HG02840 (cell line): ENCODE data around the gene CDR2.

ENCODE experiments used
- ATAC-seq: cut with Tn5 transposase; IDR thresholded peaks from one replicate; pipeline ENCODE4 v1.9.1; 2021; ENCODE audit warnings: mild to moderate bottlenecking, moderate library complexity, moderate number of reproducible peaks; ENCODE audit not compliant: unreplicated experiment, low FRiP score

CDR2 gene

DNA sequence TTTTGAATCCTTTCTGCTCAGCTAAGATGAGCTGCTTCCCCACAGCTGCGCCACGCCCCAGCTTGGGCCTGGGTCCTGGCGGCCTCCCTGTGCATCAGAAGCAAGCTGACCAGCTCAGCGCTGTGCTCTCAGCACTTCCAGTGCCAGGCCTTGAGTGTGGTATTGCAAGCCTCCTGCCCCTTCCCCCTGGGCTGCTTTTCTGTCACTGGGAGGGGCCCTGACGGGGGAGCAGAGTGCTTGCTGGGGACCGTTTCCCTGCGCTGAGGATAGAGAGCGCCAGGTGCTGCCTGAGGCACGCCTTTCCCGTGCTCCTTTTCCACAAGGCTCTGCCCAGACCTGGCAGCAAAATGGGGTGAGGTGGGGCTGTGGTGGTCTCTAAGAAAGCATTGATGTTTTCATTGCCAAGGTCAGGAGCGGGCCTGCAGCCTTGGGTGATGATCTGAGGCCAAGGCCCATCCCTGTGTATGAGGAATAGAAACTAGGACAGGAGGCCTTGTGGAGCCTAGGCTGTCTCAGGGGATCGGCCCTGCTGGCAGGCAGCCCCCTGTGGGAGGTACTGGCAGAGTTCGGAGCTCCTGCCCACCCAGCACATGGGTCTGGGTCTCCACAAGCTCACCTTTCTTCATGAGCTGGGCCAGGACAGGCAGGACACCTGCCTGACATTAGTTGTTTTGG lies 47.5 kb downstream of the CDR2 start:
- no peak for ATAC-seq

DNA sequence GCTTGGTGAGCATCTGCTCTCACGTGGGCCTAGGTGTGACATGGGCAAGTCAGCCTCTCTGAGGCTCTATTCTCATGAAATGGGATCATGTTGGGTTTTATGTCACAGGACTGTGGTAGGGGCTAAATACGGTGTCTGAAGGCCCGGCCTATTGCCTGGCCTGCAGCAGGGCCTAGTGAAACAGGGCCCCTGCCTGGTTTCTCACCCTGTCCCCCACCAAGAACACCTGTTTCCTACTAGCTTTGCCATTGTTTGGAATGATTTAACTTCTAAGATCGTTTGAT lies 48.1 kb downstream of the CDR2 start:
- no peak for ATAC-seq

DNA sequence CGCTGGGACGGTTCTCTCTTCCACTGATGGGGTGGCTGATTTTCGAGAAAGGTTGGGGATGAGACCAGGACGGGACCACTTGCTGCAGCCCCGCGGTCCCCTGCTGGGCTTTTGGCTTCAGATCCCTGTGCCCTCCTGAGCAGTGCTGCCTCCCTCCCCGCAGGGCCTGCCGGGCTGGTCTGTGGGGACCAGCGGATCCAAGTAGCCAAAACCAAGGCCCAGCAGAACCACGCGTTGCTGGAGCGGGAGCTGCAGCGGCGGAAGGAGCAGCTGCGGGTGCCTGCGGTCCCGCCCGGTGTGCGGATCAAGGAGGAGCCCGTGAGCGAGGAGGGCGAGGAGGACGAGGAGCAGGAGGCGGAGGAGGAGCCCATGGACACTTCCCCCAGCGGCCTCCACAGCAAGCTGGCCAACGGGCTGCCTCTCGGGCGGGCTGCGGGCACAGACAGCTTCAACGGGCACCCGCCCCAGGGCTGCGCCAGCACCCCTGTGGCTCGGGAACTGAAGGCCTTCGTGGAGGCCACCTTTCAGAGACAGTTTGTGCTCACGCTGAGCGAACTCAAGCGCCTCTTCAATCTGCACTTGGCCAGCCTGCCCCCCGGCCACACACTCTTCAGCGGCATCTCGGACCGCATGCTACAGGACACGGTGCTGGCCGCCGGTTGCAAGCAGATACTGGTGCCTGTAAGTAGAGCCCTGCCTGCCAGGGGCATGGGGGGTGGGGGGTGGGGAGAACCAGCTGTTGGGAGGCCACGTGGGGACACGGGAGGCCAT lies 48.6 kb downstream of the CDR2 start:
- ATAC-seq: no peak

DNA sequence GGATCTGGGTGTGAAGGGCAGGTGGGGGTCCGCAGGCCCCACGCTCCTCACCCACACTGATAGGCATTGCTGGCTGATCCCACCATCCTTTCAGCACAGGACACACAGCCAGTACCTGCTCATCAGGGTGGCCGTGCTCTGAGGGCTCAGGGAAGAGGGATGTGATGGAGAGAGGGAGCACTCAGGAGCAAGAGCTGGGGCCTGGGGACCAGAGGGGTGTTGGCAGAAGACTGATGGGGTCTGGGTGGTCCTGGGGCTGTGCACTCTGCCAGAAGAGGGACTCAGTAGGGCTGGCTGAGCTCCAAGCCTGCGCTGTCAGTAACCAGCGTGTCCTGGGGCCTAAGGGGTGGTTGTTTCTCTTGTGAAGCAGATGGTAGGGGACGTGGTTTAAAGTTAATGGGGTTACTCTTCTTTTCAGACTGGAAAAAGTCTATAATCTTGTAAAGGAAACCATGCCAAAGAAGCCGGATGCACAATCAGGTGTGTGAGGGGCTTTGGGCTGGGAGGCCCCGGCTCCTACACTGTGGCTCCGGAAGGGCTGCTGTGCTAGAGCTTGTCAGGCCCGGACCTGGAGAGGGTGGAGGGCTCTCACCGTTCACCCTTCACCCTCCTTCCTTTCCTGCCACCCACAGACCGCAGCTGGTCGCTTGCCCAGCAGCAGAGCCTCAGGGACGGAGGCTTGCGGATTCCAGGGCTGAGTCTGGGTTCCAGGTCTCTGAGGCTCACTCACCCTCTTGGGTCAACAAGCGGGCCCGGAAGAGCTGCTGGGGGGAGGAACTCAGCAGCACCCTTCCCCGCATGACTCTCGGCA lies 49.4 kb downstream of the CDR2 start:
- ATAC-seq: no peak

DNA sequence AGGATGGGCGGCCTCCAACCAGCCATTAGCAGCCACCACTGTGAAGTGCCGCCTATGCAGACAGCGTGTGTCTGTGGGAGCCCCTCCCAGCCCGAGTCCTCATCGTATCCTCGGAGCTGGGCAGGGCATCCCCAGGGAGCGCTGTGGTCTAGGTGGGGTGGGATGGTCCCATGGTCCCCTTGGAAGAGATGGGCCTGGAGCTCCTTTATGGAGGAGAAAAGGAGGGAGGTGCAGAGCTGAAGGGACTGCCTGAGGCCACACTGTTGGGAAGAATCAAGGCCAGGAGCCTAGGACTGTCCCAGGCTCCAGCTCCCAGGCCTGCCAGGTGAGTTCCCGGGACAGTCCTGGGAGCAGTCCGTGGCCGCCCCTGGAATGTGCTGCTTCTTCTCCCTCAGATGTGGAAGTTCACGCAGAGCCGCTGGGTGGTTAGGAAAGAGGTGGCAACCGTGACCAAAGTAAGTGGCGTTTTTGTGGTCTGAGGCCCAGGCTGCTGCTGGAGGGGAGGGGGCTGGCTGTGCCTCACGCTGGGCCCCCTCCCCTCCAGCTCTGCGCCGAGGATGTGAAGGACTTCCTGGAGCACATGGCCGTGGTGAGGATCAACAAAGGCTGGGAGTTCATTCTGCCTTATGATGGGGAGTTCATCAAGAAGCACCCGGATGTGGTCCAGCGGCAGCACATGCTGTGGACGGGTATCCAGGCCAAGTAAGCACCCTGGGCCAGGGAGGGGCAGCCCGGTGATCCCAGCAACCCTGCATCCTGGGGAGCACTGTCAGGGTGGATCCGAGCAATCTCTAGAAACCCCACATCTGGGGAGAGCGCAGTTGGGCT lies 50.2 kb downstream of the CDR2 start:
- no peak for ATAC-seq

DNA sequence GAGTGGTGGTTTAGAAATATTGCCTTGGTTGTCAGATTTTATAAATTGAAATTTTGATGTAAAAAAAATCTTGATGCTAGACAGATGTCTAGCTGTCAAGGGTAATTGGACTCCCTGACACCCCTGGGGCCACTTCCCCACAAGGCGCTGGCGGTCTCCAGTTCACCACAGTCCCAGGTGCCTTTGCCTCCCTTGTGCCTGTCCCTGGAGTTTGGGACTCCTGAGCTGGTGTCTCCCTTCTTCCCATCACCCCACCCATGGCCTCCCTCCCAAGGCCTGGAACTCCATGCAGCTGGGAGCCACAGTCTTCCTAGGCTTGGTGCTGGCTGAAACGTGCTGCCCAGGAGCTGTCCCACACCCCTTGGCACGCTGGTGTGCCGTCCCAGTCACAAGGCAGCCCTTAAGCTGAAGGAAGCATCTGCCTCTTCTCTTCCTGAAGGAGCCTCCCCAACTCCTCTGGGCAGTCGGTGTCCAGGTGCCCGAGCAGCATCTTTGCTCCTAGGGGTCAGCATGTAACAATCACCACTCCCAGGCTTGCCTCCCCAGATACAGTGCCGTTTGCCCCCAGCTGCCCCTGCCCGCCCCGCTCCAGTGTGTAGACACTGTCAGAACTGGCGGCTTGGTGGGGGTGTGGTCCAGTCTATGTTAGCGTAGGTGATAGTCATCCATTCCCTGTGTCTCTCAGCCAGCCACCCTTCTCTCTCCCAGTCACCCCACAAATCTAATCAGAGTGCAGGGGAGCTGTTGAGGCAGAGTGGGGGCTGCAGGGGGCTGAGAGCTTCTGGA lies 51.1 kb downstream of the CDR2 start:
- ATAC-seq: no peak

DNA sequence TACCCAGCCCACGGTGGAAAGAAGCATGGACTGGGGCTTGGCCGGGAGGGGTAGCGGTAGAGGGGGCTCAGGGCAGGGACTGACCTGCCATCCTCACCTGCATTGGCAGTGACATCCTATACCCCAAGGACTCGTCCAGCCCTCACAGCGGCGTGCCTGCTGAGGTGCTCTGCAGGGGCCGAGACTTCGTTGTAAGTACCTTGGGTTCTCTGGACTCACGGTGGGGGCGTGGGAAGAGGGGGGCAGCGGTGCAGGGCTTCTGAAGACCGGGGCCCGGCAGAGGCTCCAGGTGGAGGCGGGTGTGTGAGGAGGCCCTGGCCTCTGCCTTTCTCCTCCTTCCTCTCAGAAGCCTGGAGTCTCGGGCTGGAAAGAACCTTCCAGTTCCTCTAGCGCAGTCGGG lies 51.7 kb downstream of the CDR2 start:
- ATAC-seq: no peak

DNA sequence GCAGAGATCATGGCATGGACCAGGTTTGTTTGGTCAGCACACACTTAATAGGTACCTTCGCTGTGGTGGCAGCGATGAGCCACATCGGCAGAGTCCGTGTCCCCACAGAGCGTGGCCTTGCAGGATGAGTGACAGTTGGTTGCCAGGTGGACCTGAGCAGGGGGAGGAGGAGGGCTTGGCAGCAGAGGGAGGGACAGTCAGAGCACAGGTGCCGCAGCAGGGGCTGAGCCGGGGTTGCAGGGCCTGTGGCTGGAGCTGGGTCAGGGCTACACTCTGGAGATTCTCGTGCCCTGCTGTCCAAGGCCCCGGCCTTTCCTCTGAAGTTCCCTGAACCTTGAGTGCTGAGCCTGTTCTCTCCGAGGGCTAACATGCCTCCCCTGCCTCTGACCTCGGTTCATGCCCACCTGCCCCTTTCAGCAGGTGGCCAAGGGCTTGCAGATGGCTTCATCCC lies 52.4 kb downstream of the CDR2 start:
- no peak for ATAC-seq

DNA sequence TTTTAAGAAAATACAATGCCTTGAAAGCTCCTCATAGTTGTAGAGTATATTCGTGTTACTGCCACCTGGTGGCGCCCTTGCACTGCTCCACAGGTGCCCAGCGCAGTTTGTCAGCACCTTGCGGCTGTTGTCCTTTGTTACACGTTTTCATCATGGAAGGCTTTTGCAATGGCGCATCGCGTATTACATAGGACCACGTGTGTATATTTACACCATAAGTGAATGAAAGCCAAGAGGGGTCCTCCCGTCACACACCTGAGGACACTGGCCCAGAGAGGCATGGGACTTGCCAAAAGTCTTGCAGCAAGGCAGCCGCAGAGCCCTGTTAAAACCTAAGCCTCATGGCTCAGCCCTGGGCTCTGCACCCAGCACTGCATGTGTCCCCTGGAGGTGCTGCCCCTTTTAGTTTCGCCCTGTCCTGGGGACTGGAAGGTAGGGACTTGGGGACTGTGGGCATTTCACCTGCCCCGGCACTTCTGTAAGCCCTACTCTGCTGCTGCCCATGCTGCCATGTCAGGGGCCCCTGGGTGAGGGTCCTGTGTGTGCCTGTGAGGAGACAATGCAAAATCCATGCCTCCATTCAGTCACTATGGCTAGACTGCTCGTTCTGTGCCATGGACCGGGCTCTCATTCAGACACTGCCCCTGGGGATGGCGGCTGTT lies 52.9 kb downstream of the CDR2 start:
- no peak for ATAC-seq

DNA sequence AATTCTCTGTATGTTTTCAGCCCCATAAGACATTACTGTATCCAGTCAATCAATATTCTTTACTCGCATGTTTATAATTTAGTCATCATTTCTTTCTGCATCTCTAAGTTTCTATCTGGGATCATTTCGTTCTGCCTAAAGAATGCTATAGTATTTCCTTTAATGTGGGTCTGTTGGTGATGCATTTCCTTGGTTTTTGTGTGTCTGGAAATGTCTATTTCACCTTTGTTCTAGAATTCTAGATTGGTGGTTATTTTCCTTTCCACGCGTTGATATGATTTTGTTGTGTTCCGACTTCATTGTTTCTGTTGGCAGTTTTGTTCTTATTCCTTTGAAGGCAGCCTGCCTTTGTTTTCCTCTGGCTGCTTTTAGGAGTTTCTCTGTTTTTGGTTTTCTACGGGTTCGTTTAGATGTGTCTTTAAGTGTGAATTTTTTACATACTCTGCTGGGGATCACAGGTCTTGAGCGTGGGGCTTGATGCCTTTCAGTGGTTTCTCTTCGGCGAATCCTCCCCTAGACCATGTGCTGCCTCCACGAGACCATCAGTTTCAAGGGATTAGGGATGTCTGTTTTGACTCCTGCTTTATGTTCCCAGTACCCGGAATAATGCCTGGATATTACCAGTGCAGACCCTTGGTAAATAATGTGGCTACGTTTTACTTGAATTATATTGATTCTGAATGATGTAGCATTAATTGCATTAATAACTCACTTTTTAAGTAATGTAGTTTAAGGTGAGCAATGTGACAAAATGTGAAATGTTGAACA lies 53.7 kb downstream of the CDR2 start:
- no peak for ATAC-seq

DNA sequence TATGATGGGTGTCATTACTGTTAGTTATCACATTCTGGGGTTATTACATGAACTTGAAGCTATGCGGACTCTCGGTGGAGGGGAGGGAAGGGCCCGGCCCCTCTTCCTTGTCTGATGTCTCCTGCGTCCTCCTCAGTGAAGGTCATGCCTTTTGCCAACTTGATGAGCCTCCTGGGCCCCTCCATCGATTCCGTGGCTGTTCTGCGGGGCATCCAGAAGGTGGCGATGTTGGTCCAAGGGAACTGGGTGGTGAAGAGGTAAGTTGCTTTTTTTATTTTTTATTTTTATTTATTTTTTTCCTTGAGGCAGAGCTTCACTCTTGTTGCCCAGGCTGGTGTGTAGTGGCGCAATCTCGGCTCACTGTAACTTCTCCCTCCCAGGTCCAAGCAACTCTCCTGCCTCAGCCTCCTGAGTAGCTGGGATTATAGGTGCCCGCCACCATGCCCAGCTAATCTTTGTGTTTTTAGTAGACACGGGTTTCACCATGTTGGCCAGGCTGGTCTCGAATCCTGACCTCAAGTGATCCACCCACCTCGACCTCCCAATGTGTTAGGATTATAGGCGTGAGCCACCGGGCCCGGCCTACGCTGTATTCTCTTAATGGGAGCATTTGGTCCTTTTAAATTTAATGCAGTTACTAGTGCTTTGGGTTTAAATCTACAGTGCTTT lies 55.6 kb downstream of the CDR2 start:
- ATAC-seq: no peak

DNA sequence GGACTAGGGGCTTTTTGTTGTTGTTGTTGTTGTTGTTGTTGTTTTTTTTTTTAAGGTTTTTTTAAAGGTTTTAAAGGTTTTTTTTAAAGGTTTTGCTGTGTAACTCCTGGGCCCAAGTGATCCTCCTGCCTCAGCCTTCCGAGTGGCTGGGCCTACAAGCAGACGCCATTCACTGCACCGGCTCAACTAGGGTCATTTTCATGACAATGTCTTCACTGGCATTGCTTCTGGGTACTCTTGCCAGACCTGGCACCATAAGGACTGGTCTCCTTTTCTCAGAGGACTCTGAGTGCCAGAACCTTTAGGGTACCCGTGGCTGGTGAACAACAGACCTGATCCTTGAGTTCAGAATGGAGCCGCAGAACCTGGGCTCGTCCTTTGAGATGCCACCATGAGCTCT lies 56.8 kb downstream of the CDR2 start:
- no peak for ATAC-seq

DNA sequence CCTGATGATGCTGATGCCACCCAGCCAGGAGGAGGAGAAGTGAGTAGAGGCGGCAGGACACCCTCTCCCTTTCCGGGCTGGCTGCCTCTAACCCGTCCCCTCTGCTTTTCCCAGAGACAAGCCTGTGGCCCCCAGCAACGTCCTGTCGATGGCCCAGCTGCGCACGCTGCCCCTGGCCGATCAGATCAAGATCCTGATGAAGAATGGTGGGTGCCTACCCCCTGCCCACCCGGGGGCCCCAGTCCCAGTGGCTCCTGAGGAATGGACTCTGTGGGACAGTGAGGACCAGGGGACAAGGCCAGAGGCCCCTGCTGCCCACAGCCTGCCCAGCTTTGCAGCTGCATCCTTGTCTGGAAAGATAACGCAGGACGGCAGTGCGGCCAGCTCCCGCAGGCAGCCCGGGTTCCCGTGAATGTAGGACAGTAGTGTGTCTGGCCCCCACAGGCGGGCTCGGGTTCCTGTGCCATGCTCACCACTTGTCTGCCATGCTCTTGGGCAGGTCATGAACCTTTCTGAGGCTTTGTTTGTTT lies 57.4 kb downstream of the CDR2 start:
- no peak for ATAC-seq

DNA sequence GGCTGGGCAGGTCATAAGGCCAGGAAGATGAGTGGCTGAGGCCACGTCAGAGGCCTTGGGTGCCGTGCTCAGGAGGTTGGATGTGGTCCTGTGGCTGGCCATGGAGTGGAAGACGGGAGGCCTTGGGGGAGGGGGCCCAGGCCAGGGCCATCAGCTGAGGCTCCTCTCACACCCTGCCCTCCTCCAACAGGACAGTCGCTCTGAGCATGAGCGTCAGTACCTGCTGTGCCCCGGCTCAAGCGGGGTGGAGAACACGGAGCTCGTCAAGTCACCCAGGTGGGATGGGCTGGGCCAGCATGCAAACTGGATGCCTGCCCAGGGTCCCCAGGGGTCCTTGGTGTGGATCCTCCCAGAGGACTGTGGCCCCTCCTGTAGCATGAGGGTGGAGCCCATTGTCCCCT lies 58.0 kb downstream of the CDR2 start:
- no peak for ATAC-seq

DNA sequence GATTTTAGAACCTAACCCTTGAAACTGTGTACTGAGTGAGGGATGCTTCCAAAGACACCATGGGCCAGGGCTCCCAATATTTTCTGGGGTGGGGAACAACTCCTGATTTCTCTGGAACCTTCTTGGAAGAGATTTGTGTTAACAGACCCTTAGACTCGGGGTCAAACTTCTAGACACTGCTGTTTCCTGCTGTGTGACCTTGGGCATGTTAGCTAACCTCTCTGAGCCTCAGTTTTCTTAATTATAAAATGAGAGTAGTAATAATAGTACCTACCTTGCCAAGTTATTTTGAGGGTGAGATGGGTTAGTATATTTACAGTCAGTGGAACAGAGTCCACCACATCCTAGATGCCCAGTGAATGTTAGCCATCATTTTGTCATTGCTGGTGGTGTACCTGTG lies 58.4 kb downstream of the CDR2 start:
- ATAC-seq: no peak

DNA sequence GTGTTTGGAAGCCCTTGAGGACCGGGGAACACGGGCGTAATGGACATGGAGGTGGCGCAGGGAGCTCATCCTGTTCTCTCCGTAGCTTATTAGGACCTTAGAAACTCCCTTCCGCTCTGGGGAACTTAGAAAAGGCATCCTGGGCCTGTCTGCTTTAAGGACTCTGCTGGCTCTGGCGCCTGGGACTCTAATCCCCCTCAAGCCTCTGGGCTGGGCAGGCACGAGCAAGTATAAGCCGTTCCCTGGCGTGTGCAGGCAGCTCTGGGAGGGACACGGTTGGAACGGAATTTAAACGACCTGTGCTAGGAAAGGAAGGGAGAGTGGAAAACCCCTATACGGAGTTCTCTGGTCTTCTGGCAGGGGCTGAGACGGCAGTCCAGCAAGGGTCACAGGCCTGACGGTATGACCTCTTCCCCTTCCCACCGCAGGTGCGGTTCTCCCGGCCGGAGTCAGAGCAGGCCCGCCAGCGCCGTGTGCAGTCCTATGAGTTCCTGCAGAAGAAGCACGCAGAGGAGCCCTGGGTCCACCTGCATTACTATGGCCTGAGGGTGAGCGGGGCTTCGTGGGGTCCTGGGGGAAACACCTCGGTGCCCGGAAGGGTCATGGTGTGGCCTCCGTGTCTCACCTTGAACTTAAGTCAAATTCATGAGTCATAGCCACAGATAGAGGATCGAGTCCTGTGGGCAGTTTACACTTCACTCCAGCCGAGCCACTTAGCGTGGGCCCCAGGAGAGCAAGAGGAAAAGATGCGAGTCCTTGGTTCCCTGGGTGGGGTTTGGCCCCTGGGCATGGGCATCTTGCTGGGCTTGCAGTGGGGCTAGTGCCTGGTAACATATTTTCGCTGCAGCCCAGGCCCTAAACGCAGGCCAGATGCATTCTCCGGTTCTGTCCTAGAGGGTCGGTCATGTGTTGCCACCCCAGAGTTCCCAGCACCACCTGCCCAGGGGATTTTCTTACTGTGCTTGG lies 59.5 kb downstream of the CDR2 start:
- ATAC-seq: no peak
